Activated naive CD8-positive, alpha-beta T cell treated with anti-CD3 and anti-CD28 coated beads, Interleukin-2, amount 10 ng/mL, durations not matched to agents 7 days and 5 days (primary cell): Measurements from ENCODE around the gene ZDHHC11. TPM values are rescaled to one million over a fixed set of nuclear protein-coding genes. Genes with fewer than 3 reads are reported as not detected.
"Not testable (repeated sequence)": the region's sequence is repeated elsewhere in the genome, so short reads cannot be mapped to it uniquely, and the experiment has no call there.

Experiments used
- ATAC-seq: fragments of 150-1000 bp; cut with Tn5 transposase; one replicate; pipeline ENCODE4 v1.10.0; 2021; ENCODE audit warnings: low read depth, moderate library complexity
- POLR2A ChIA-PET: fragments of 350-600 bp; sonication (Branson Sonifier 250); formaldehyde crosslinking; loops from one replicate; lab custom pipeline; 2021; ENCODE audit warnings: antibody characterized with exemption; lab: Charles Lee
- DNase-seq: peaks from one replicate; pipeline ENCODE4 v3.0.0; 2021
- H3K27ac Mint-ChIP-seq: one replicate; pipeline ENCODE4 v1.8.0; 2022; ENCODE audit warnings: mild to moderate bottlenecking, mixed read lengths
- H3K27me3 Mint-ChIP-seq: one replicate; pipeline ENCODE4 v1.8.0; 2022; ENCODE audit warnings: mild to moderate bottlenecking, moderate library complexity, mixed read lengths
- H3K36me3 Mint-ChIP-seq: one replicate; pipeline ENCODE4 v1.8.0; 2021; ENCODE audit warnings: mild to moderate bottlenecking, mixed read lengths
- H3K4me1 Mint-ChIP-seq: one replicate; pipeline ENCODE4 v1.8.0; 2021; ENCODE audit warnings: mixed read lengths
- H3K4me3 Mint-ChIP-seq: one replicate; pipeline ENCODE4 v1.8.0; 2022; ENCODE audit warnings: mild to moderate bottlenecking, moderate library complexity, mixed read lengths
- H3K9me3 Mint-ChIP-seq: one replicate; pipeline ENCODE4 v1.8.0; 2021; ENCODE audit warnings: mixed read lengths
- total RNA-seq, 2 experiments: library from RNA; stranded (reverse); gene quantifications; one replicate each; pipeline ENCODE4 v1.2.3, GENCODE V29; 2021

ZDHHC11 gene
- total RNA-seq, 2 experiments from 2014 or later: 10.2 to 12.8 TPM

- H3K36me3 Mint-ChIP-seq, H3K9me3 Mint-ChIP-seq, H3K4me1 Mint-ChIP-seq, ATAC-seq, H3K27ac Mint-ChIP-seq, POLR2A ChIA-PET, H3K27me3 Mint-ChIP-seq: not testable (repeated sequence)
- DNase-seq: peak; percentile 58
- peak overlapping the region; percentile 28 for H3K4me3 Mint-ChIP-seq
Observed at GRCh38 chr5:783881-784427, 66.8 kb downstream of the ZDHHC11 start.

GRCh38 chr5:783049-783802, 67.6 kb downstream of the ZDHHC11 start:
- H3K27ac Mint-ChIP-seq, POLR2A ChIA-PET, H3K4me1 Mint-ChIP-seq, H3K27me3 Mint-ChIP-seq, ATAC-seq, H3K36me3 Mint-ChIP-seq, H3K9me3 Mint-ChIP-seq: not testable (repeated sequence)
- DNase-seq: peak; percentile 49
- H3K4me3 Mint-ChIP-seq: peak overlapping the region; percentile 28

GRCh38 chr5:782356-782755, 68.4 kb downstream of the ZDHHC11 start:
- H3K4me3 Mint-ChIP-seq, H3K27ac Mint-ChIP-seq, H3K4me1 Mint-ChIP-seq, POLR2A ChIA-PET, ATAC-seq, DNase-seq, H3K9me3 Mint-ChIP-seq, H3K27me3 Mint-ChIP-seq, H3K36me3 Mint-ChIP-seq: not testable (repeated sequence)

- H3K4me1 Mint-ChIP-seq, H3K9me3 Mint-ChIP-seq, H3K27ac Mint-ChIP-seq, H3K4me3 Mint-ChIP-seq, ATAC-seq, POLR2A ChIA-PET, H3K27me3 Mint-ChIP-seq, H3K36me3 Mint-ChIP-seq: not testable (repeated sequence)
- DNase-seq: peak; percentile 28
Observed at GRCh38 chr5:780571-780970, 70.2 kb downstream of the ZDHHC11 start.

GRCh38 chr5:778967-779366, 71.8 kb downstream of the ZDHHC11 start:
- POLR2A ChIA-PET, H3K9me3 Mint-ChIP-seq, H3K4me1 Mint-ChIP-seq, H3K27ac Mint-ChIP-seq, H3K36me3 Mint-ChIP-seq, ATAC-seq, DNase-seq, H3K4me3 Mint-ChIP-seq, H3K27me3 Mint-ChIP-seq: not testable (repeated sequence)

- H3K27me3 Mint-ChIP-seq, H3K36me3 Mint-ChIP-seq, H3K9me3 Mint-ChIP-seq, ATAC-seq, H3K4me3 Mint-ChIP-seq, H3K27ac Mint-ChIP-seq, POLR2A ChIA-PET, H3K4me1 Mint-ChIP-seq, DNase-seq: not testable (repeated sequence)
Observed at GRCh38 chr5:778421-778820, 72.4 kb downstream of the ZDHHC11 start.

- H3K4me3 Mint-ChIP-seq: no peak overlapping the region
- H3K27me3 Mint-ChIP-seq: no peaks in the 10 kb centered on the region
- ATAC-seq (no peak), DNase-seq (no peak)
- H3K4me1 Mint-ChIP-seq: no peaks in the 10 kb centered on the region
- POLR2A ChIA-PET: no interaction called here
- H3K36me3 Mint-ChIP-seq: no peaks in the 10 kb centered on the region
- H3K9me3 Mint-ChIP-seq: no peaks in the 10 kb centered on the region
- H3K27ac Mint-ChIP-seq: no peak overlapping the region
Observed at GRCh38 chr5:777756-778161, 73.0 kb downstream of the ZDHHC11 start.

GRCh38 chr5:776862-777711, 73.7 kb downstream of the ZDHHC11 start:
- Mint-ChIP-seq H3K4me1 (no peaks in the 10 kb centered on the region), H3K4me3 (no peak overlapping the region), H3K27ac (no peak overlapping the region), H3K9me3 (no peaks in the 10 kb centered on the region), H3K36me3 (no peaks in the 10 kb centered on the region), H3K27me3 (no peaks in the 10 kb centered on the region)
- no peak for ATAC-seq
- no peak for DNase-seq
- POLR2A ChIA-PET: no interaction called here

GRCh38 chr5:775961-776861, 74.6 kb downstream of the ZDHHC11 start:
- Mint-ChIP-seq H3K4me1 (no peaks in the 10 kb centered on the region), H3K27me3 (no peaks in the 10 kb centered on the region), H3K4me3 (no peak overlapping the region), H3K27ac (no peak overlapping the region), H3K36me3 (no peaks in the 10 kb centered on the region), H3K9me3 (no peaks in the 10 kb centered on the region)
- DNase-seq (no peak), ATAC-seq (no peak)
- POLR2A ChIA-PET: no interaction called here

GRCh38 chr5:775595-775960, 75.2 kb downstream of the ZDHHC11 start:
- H3K4me1 Mint-ChIP-seq, H3K4me3 Mint-ChIP-seq, ATAC-seq, H3K27ac Mint-ChIP-seq, H3K36me3 Mint-ChIP-seq, DNase-seq, H3K9me3 Mint-ChIP-seq, POLR2A ChIA-PET, H3K27me3 Mint-ChIP-seq: not testable (repeated sequence)

GRCh38 chr5:774854-775505, 75.8 kb downstream of the ZDHHC11 start:
- H3K36me3 Mint-ChIP-seq: not testable (repeated sequence)

GRCh38 chr5:774304-774703, 76.5 kb downstream of the ZDHHC11 start:
- not testable (repeated sequence) for H3K4me1 Mint-ChIP-seq, ATAC-seq

More at GRCh38 chr5:774854-775505, 75.8 kb downstream of the ZDHHC11 start:
- POLR2A ChIA-PET, H3K9me3 Mint-ChIP-seq, H3K27me3 Mint-ChIP-seq, H3K27ac Mint-ChIP-seq, ATAC-seq, DNase-seq, H3K4me1 Mint-ChIP-seq, H3K4me3 Mint-ChIP-seq: not testable (repeated sequence)

More at GRCh38 chr5:774304-774703, 76.5 kb downstream of the ZDHHC11 start:
- DNase-seq, H3K4me3 Mint-ChIP-seq, H3K36me3 Mint-ChIP-seq, H3K27ac Mint-ChIP-seq, POLR2A ChIA-PET, H3K27me3 Mint-ChIP-seq, H3K9me3 Mint-ChIP-seq: not testable (repeated sequence)
